Measurements from ENCODE around the gene TRMT10C.
"Not testable (repeated sequence)": the region's sequence is repeated elsewhere in the genome, so short reads cannot be mapped to it uniquely, and the experiment has no call there.

TRMT10C gene

DNA sequence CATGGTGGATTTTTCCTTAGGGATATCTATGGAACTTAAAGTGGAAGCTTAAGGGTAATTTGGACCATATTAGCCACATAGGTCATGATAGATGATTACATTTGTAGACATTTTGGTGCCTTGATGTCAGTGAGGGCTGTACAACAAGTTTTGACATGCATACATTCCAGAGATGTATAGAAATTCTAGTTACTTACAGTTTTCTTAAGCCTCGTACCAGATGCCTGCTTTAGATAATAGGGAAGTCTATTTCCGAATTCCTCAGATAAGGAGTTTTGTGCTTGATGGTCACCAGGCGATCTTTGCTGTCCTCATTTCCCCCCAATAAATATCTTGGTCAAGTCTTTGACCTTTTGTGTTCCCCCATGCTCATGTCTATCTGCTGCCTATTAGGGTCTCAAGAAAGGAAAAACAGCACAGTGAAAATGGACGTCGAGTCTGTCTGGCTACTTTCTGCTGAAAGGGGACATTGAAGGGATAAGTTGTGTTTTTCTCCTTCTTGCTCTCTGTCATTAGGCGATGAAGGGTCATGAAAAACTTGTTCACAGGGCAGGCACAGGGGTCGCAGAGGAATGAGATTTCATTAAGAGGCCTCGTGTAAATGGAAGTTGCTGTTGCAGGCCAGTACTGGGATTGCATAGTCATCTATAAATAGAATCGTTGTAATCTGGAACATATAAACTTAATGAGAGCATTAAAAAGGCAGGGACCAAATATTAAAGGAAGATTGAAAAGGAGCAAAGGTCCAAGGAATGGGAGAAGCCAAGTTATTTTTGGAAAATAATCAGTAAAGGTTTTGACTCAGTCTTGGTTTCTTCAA, 28.7 kb upstream of the TRMT10C start:
- H3K4me3 ChIP-seq (ENCODE audit: low read length), result no peak overlapping the region
- no peak for DNase-seq (ENCODE audit: low read depth)
- TF ChIP-seq, protein P1, sequence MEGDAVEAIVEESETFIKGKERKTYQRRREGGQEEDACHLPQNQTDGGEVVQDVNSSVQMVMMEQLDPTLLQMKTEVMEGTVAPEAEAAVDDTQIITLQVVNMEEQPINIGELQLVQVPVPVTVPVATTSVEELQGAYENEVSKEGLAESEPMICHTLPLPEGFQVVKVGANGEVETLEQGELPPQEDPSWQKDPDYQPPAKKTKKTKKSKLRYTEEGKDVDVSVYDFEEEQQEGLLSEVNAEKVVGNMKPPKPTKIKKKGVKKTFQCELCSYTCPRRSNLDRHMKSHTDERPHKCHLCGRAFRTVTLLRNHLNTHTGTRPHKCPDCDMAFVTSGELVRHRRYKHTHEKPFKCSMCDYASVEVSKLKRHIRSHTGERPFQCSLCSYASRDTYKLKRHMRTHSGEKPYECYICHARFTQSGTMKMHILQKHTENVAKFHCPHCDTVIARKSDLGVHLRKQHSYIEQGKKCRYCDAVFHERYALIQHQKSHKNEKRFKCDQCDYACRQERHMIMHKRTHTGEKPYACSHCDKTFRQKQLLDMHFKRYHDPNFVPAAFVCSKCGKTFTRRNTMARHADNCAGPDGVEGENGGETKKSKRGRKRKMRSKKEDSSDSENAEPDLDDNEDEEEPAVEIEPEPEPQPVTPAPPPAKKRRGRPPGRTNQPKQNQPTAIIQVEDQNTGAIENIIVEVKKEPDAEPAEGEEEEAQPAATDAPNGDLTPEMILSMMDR (conservative IDR thresholded peaks at IDR 0.05; ENCODE audit: low read depth, low read length), result no peak

DNA sequence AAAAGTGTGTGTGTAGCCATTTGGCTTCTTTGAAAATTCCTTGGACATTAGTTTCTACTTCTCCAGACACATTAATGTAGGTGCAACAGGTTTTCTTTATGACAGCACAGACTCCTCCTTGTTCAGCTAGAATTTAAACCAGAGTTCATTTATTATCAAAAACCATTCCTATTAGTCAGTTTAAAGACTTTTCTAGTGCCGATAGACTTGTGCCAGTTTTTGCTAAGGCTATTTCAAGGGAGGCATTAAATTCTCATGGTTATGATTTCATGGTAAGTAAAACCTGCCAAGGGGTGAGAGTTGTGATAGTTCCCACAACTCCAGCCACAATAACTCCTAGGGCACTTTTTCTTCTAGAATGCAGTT, 28.1 kb upstream of the TRMT10C start:
- DNase-seq (ENCODE audit: low read depth), result no peak

DNA sequence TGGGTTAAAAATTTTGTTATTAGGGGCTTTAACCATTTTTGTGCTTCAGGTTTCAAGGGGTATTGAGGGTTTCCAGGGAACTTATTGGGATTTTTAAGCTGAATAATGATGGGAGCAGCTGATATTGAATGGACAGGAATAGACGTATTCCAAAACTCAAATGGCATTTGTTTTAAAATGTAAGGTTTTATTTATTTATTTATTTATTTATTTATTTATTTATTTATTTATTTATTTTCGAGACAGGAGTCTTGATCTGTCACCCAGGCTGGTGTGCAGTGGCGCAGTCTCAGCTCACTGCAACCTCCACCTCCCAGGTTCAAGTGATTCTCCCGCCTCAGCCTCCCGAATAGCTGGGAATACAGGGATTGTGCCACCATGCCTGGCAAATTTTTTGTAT, 26.4 kb upstream of the TRMT10C start:
- TF ChIP-seq, protein P1 (conservative IDR thresholded peaks at IDR 0.05; ENCODE audit: low read depth, low read length), result no peak
- H3K4me3 ChIP-seq (ENCODE audit: low read length), result no peak overlapping the region
- DNase-seq (ENCODE audit: low read depth), result no peak

More for the DNA sequence above, 28.1 kb upstream of the TRMT10C start:
- TF ChIP-seq, protein P1 (conservative IDR thresholded peaks at IDR 0.05; ENCODE audit: low read depth, low read length), result no peak
- H3K4me3 ChIP-seq (ENCODE audit: low read length), result no peak overlapping the region

DNA sequence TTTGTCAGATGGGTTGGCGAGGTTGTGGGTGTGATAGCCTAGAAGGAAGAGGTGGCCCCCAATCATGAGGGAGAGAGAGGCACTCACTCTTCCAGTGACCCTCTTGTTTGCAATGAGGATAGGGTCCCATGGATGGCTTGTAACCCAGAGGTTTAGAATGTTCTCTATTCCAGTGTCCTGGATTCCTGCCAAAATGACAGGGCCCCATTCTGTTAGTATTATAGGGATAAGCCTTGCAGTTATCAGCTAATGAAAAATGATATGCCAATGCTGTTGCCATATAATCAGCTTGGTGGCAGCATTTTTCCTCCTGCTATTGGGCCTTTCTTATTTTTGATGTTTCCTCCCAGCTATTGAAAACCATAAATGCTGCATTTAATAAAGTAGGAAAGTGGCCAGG, 25.4 kb upstream of the TRMT10C start:
- TF ChIP-seq, protein P1 (conservative IDR thresholded peaks at IDR 0.05; ENCODE audit: low read depth, low read length), result no peak
- no peak for DNase-seq (ENCODE audit: low read depth)
- no peak overlapping the region for H3K4me3 ChIP-seq (ENCODE audit: low read length)

DNA sequence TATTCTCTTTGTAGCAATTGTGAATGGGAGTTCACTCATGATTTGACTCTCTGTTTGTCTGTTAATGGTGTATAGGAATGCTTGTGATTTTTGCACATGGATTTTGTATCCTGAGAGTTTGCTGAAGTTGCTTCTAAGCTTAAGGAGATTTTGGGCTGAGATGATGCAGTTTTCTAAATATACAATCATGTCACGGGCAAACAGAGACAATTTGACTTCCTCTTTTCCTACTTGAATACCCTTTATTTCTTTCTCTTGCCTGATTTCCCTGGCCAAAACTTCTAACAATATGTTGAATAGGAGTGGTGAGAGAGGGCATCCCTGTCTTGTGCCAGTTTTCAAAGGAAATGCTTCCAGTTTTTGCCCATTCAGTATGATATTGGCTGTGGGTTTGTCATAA, 24.7 kb upstream of the TRMT10C start:
- DNase-seq (ENCODE audit: low read depth); H3K4me3 ChIP-seq (ENCODE audit: low read length): not testable (repeated sequence)

DNA sequence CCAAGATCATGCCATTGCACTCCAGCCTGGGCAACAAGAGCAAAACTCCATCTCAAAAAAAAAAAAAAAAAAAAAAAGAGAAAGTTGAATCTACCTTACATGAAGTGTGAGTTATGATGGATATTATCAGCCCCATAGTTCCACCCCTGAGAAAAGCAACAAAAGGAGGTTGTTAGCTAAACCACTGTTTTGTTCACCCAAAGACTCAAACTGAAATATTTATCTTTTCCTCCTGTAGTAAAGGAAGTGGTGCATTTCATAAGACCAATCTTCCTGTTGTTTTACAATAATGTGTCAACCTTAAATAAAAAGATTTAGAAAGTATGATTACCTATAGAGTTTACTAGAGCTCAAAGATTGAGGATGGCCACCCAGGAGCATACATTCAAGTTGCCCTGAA, 18.7 kb upstream of the TRMT10C start:
- no peak for DNase-seq (ENCODE audit: low read depth)
- no peak overlapping the region for H3K4me3 ChIP-seq (ENCODE audit: low read length)
- TF ChIP-seq, protein P1 (conservative IDR thresholded peaks at IDR 0.05; ENCODE audit: low read depth, low read length), result no peak

DNA sequence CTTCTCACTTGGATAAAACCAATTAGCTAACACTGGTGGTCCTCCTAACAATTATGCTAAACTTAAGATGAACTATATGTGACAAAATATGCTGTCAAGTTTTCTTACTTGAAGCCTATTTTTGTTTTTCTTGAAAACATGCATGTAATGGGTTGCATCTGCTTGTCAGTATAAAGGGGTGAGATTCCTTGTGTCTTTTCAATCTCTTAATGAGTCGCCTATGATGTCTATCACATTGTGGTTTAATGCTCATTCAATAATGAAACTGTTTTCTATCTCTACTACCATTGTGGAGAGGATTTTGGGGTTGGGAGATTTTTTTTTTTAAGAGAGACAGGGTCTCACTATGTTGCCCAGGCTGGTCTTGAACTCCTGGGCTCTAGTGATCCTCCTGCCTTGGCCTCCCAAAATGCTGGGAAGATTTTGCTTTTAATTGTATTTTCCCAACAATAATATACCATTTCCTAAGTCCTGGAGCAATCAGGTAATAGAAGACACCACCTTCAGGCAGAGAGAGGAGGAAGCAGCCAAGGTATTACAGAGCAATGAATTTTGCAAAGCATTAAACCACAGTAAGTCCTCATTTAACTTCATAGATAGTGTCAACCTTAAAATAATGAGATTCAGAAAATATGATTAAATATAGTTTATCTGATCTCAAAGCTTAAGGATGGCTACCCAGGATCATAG, 17.4 kb upstream of the TRMT10C start:
- TF ChIP-seq, protein P1 (conservative IDR thresholded peaks at IDR 0.05; ENCODE audit: low read depth, low read length), result peak; percentile 13
- no peak overlapping the region for H3K4me3 ChIP-seq (ENCODE audit: low read length)
- no peak for DNase-seq (ENCODE audit: low read depth)

Measured in retinal pigment epithelial cell (primary cell).